Hepatocyte (in vitro differentiated cells): Measurements from ENCODE around the gene TRIM14. TPM values are rescaled to one million over a fixed set of nuclear protein-coding genes. Genes with fewer than 3 reads are reported as not detected.

Experiments used
- DNase-seq: peaks from one replicate; pipeline ENCODE4 v3.0.0-alpha.2; 2016; ENCODE audit warnings: low spot score
- H2AFZ ChIP-seq: fragments of 200-600 bp; sonication (generic); 2 replicates; pipeline ENCODE4 v1.6.0; 2016; ENCODE audit warnings: antibody characterized with exemption, mild to moderate bottlenecking
- H3K27ac ChIP-seq: fragments of 200-600 bp; sonication (generic); 2 replicates; pipeline ENCODE4 v1.5.1; 2016; ENCODE audit warnings: mild to moderate bottlenecking
- H3K27me3 ChIP-seq: fragments of 200-600 bp; sonication (generic); 2 replicates; pipeline ENCODE4 v1.6.1; 2016
- H3K36me3 ChIP-seq: fragments of 200-600 bp; sonication (generic); replicated peaks from 2 replicates; pipeline ENCODE4 v1.5.1; 2016; ENCODE audit warnings: low read depth; ENCODE audit not compliant: insufficient read depth
- H3K4me1 ChIP-seq: fragments of 200-600 bp; sonication (generic); 2 replicates; pipeline ENCODE4 v1.5.1; 2016; ENCODE audit warnings: mild to moderate bottlenecking, moderate library complexity; ENCODE audit not compliant: insufficient read depth
- H3K4me2 ChIP-seq: fragments of 200-600 bp; sonication (generic); 2 replicates; pipeline ENCODE4 v1.6.0; 2016
- H3K4me3 ChIP-seq: fragments of 200-600 bp; sonication (generic); 2 replicates; pipeline ENCODE4 v1.5.1; 2016; ENCODE audit warnings: mild to moderate bottlenecking
- H3K79me2 ChIP-seq: fragments of 200-600 bp; sonication (generic); 2 replicates; pipeline ENCODE4 v1.6.0; 2017; ENCODE audit warnings: mild to moderate bottlenecking
- H3K9me2 ChIP-seq: fragments of 200-600 bp; sonication (generic); replicated peaks from 2 replicates; pipeline ENCODE4 v1.6.0; 2017; ENCODE audit warnings: mild to moderate bottlenecking; ENCODE audit not compliant: insufficient read depth
- H3K9me3 ChIP-seq: fragments of 200-600 bp; sonication (generic); 2 replicates; pipeline ENCODE4 v1.5.1; 2016; ENCODE audit warnings: low read depth, mild to moderate bottlenecking
- H4K20me1 ChIP-seq: fragments of 200-600 bp; sonication (generic); 2 replicates; pipeline ENCODE4 v1.6.0; 2016; ENCODE audit warnings: mild to moderate bottlenecking; ENCODE audit not compliant: insufficient read depth, poor library complexity, severe bottlenecking
- CTCF ChIP-seq: fragments of 200-600 bp; sonication (generic); IDR thresholded peaks from 2 replicates; pipeline ENCODE4 v1.5.1; 2016; ENCODE audit warnings: antibody characterized with exemption, mild to moderate bottlenecking; ENCODE audit not compliant: poor library complexity
- EZH2 ChIP-seq: fragments of 200-600 bp; sonication (generic); IDR thresholded peaks from 2 replicates; pipeline ENCODE4 v1.6.1; 2016; ENCODE audit warnings: antibody characterized with exemption, mild to moderate bottlenecking, borderline replicate concordance
- EZH2phosphoT487 ChIP-seq: fragments of 200-600 bp; sonication (generic); IDR thresholded peaks from one replicate; pipeline ENCODE4 v1.6.1; 2018; ENCODE audit warnings: antibody characterized with exemption, mild to moderate bottlenecking, low read depth, moderate library complexity; ENCODE audit not compliant: unreplicated experiment, severe bottlenecking
- WGBS: methylation state at CpG from one replicate; pipeline ENCODE4 v1.1.6; 2016; ENCODE audit warnings: low lambda C conversion rate; ENCODE audit errors: missing lambda C conversion rate; 5-methylcytosine and 5-hydroxymethylcytosine counted together
- polyA plus RNA-seq: library from polyadenylated mRNA; unstranded; fragments of >200 nt; fragmentation: Nextera tagmentation; extraction: Ambion mirVana; gene quantifications from 2 replicates; pipeline ENCODE4 v1.2.1, GENCODE V29; 2016
- total RNA-seq: library from RNA; depleted of rRNA; stranded (reverse); fragments of >200 nt; gene quantifications from 2 replicates; pipeline ENCODE4 v1.2.3, GENCODE V29; 2014

The TRIM14 gene
- total and polyA plus RNA-seq, 2 experiments from 2014 or later = 8.1 to 10.0 TPM

GRCh38 chr9:98162613-98163012 lies 43.6 kb upstream of the TRIM14 start:
- no peak overlapping the region for H3K4me2 ChIP-seq

GRCh38 chr9:98161851-98162250 lies 42.8 kb upstream of the TRIM14 start:
- Histone ChIP-seq H4K20me1 (no peaks in the 10 kb centered on the region), H3K36me3 (no peaks in the 10 kb centered on the region), H3K27ac (no peak overlapping the region), H3K4me2 (no peak overlapping the region), H3K79me2 (peaks cover 43% of the 10 kb centered on the region), H3K4me3 (no peak overlapping the region), H2AFZ (no peak overlapping the region), H3K9me2 (no peaks in the 10 kb centered on the region), H3K27me3 (no peaks in the 10 kb centered on the region), H3K4me1 (no peaks in the 10 kb centered on the region), H3K9me3 (no peaks in the 10 kb centered on the region)
- WGBS = 91% methylated on average over 4 of the region's 4 CpGs
- TF ChIP-seq CTCF (no peak), EZH2phosphoT487 (no peak), EZH2 (no peak)
- no peak for DNase-seq

More at GRCh38 chr9:98162613-98163012, 43.6 kb upstream of the TRIM14 start:
- Histone ChIP-seq H3K36me3 (no peaks in the 10 kb centered on the region), H3K4me3 (no peak overlapping the region), H3K27me3 (no peaks in the 10 kb centered on the region), H2AFZ (no peak overlapping the region), H3K79me2 (peaks cover 49% of the 10 kb centered on the region), H4K20me1 (no peaks in the 10 kb centered on the region), H3K9me2 (no peaks in the 10 kb centered on the region), H3K27ac (no peak overlapping the region), H3K4me1 (no peaks in the 10 kb centered on the region), H3K9me3 (no peaks in the 10 kb centered on the region)
- no peak for DNase-seq
- TF ChIP-seq EZH2 = no peak
- TF ChIP-seq EZH2phosphoT487 = no peak
- no peak for TF ChIP-seq CTCF
- WGBS = 96% methylated on average over 12 of the region's 12 CpGs

GRCh38 chr9:98159790-98160189 lies 40.8 kb upstream of the TRIM14 start:
- H3K36me3 ChIP-seq = no peaks in the 10 kb centered on the region
- H3K4me3 ChIP-seq = no peak overlapping the region
- H2AFZ ChIP-seq = no peak overlapping the region
- TF ChIP-seq EZH2phosphoT487 (no peak), EZH2 (no peak), CTCF (no peak)
- no peak overlapping the region for H3K27ac ChIP-seq
- WGBS = 63% methylated on average over 6 of the region's 6 CpGs
- H4K20me1 ChIP-seq = no peaks in the 10 kb centered on the region
- no peaks in the 10 kb centered on the region for H3K4me1 ChIP-seq
- H3K79me2 ChIP-seq = peaks cover 24% of the 10 kb centered on the region
- no peak overlapping the region for H3K4me2 ChIP-seq
- DNase-seq = no peak
- no peaks in the 10 kb centered on the region for H3K9me2 ChIP-seq
- H3K27me3 ChIP-seq = no peaks in the 10 kb centered on the region
- H3K9me3 ChIP-seq = no peaks in the 10 kb centered on the region

- H3K36me3 ChIP-seq = no peaks in the 10 kb centered on the region
- TF ChIP-seq CTCF (no peak), EZH2phosphoT487 (no peak), EZH2 (no peak)
- DNase-seq = no peak
- no peaks in the 10 kb centered on the region for H4K20me1 ChIP-seq
- H3K9me2 ChIP-seq = no peaks in the 10 kb centered on the region
- H3K4me3 ChIP-seq = no peak overlapping the region
- H3K9me3 ChIP-seq = no peaks in the 10 kb centered on the region
- no peaks in the 10 kb centered on the region for H3K27me3 ChIP-seq
- H3K27ac ChIP-seq = no peak overlapping the region
- no peak overlapping the region for H2AFZ ChIP-seq
- peaks cover 21% of the 10 kb centered on the region for H3K79me2 ChIP-seq
- 91% methylated on average over 5 of the region's 5 CpGs for WGBS
- no peak overlapping the region for H3K4me2 ChIP-seq
- H3K4me1 ChIP-seq = no peaks in the 10 kb centered on the region
Measured at GRCh38 chr9:98159301-98159700, 40.3 kb upstream of the TRIM14 start.
